H1 (cell line): Measurements from ENCODE around the gene CCNL2. TPM values are rescaled to one million over a fixed set of nuclear protein-coding genes. Genes with fewer than 3 reads are reported as not detected.
A peak's percentile ranks its signal among the peaks of the same experiment; 100 is the strongest.

Experiments used
- CTCF ChIA-PET: fragments of 300-600 bp; sonication (Branson Sonifier 250); formaldehyde crosslinking; loops from one replicate; lab custom pipeline; 2021; ENCODE audit not compliant: partially characterized antibody; lab: Charles Lee
- POLR2A ChIA-PET: fragments of 300-600 bp; sonication (Branson Sonifier 250); formaldehyde crosslinking; loops from one replicate; lab custom pipeline; 2021; ENCODE audit warnings: inconsistent platforms; ENCODE audit not compliant: partially characterized antibody; lab: Charles Lee
- DNase-seq, 2 experiments: peaks; one replicate each; pipeline versions ENCODE4 v3.0.0 to v3.0.0-alpha.2; 2010 to 2022; ENCODE audit warnings: low spot score in 2 of 2, low read depth in 1 of 2, mixed read lengths in 1 of 2
- FAIRE-seq: peaks from 2 replicates; lab custom pipeline; 2011; peaks lifted over from hg19 to GRCh38; lab: Jason Lieb, UNC
- H2AFZ ChIP-seq: 2 replicates; pipeline ENCODE4 v1.8.1; 2012; ENCODE audit warnings: low read length, inconsistent platforms
- H2AK5ac ChIP-seq: 2 replicates; pipeline ENCODE4 v1.6.1; 2013; ENCODE audit warnings: low read depth, low read length
- H2BK120ac ChIP-seq: replicated peaks from 2 replicates; pipeline ENCODE3; 2013; ENCODE audit warnings: low read depth, low read length, inconsistent platforms
- H2BK12ac ChIP-seq: 2 replicates; pipeline ENCODE4 v1.6.1; 2013; ENCODE audit warnings: low read depth, low read length
- H2BK15ac ChIP-seq: 2 replicates; pipeline ENCODE4 v1.6.1; 2013; ENCODE audit warnings: low read length
- H2BK20ac ChIP-seq: 2 replicates; pipeline ENCODE4 v1.6.1; 2013; ENCODE audit warnings: low read length
- H2BK5ac ChIP-seq: 2 replicates; pipeline ENCODE4 v1.6.1; 2013; ENCODE audit warnings: low read depth, low read length
- H3K14ac ChIP-seq: 2 replicates; pipeline ENCODE4 v1.6.1; 2013; ENCODE audit warnings: inconsistent platforms; ENCODE audit not compliant: insufficient read length
- H3K18ac ChIP-seq: 2 replicates; pipeline ENCODE4 v1.6.1; 2013; ENCODE audit warnings: low read length; ENCODE audit errors: extremely low read depth
- H3K23ac ChIP-seq: 2 replicates; pipeline ENCODE4 v1.6.1; 2013; ENCODE audit warnings: inconsistent platforms; ENCODE audit not compliant: insufficient read length
- H3K23me2 ChIP-seq: 2 replicates; pipeline ENCODE4 v1.6.1; 2013; ENCODE audit warnings: low read depth, low read length
- H3K27ac ChIP-seq: 2 replicates; pipeline ENCODE4 v1.6.1; 2011; ENCODE audit warnings: low read depth, low read length, inconsistent platforms
- H3K27me3 ChIP-seq, 4 experiments: replicated peaks in 1 of 4; 1 replicate in 1 of 4; 2 replicates in 3 of 4; pipeline versions ENCODE4 v1.6.1 to v1.8.1; 2011 to 2013; ENCODE audit warnings: low read length in 3 of 4, mild to moderate bottlenecking in 3 of 4, inconsistent platforms in 2 of 4, mixed read lengths in 2 of 4, moderate library complexity in 1 of 4; ENCODE audit not compliant: control insufficient read depth in 3 of 4, insufficient read depth in 3 of 4; ENCODE audit errors: extremely low read depth in 1 of 4
- H3K36me3 ChIP-seq, 4 experiments: 2 replicates each; pipeline versions ENCODE4 v1.6.1 to v1.8.1; 2011 to 2013; ENCODE audit warnings: mild to moderate bottlenecking in 4 of 4, low read length in 3 of 4, moderate library complexity in 2 of 4, control low read depth in 1 of 4, inconsistent platforms in 1 of 4; ENCODE audit not compliant: insufficient read depth in 4 of 4, control insufficient read depth in 2 of 4
- H3K4ac ChIP-seq: replicated peaks from 2 replicates; pipeline ENCODE3; 2013; ENCODE audit warnings: low read length, low read depth, mixed read lengths, inconsistent platforms; ENCODE audit not compliant: insufficient read length
- H3K4me1 ChIP-seq, 4 experiments: replicated peaks in 1 of 4; 1 replicate in 1 of 4; 2 replicates in 3 of 4; pipeline versions ENCODE4 v1.6.1 to v1.8.1; 2011 to 2013; ENCODE audit warnings: low read length in 3 of 4, inconsistent platforms in 2 of 4, mixed read lengths in 1 of 4; ENCODE audit not compliant: insufficient read depth in 4 of 4, control insufficient read depth in 3 of 4
- H3K4me2 ChIP-seq, 2 experiments: 2 replicates each; pipeline versions ENCODE4 v1.6.1 to v1.8.1; 2011 to 2013; ENCODE audit warnings: low read depth in 2 of 2, low read length in 2 of 2, control low read depth in 1 of 2, inconsistent platforms in 1 of 2, mild to moderate bottlenecking in 1 of 2; ENCODE audit not compliant: insufficient read depth in 1 of 2
- H3K4me3 ChIP-seq, 4 experiments: fragments of 200-600, 300-600 bp in 1 of 4; sonication (generic), shearing (Covaris generic), sonication (Bioruptor Twin) in 1 of 4; 2 replicates each; pipeline versions ENCODE4 v1.5.1 to v1.8.1; 2011 to 2016; ENCODE audit warnings: low read length in 4 of 4, low read depth in 3 of 4, control low read depth in 2 of 4, inconsistent platforms in 2 of 4, mild to moderate bottlenecking in 2 of 4, mixed read lengths in 1 of 4, moderate library complexity in 1 of 4; ENCODE audit not compliant: insufficient read depth in 2 of 4; ENCODE audit errors: extremely low read depth in 1 of 4
- H3K56ac ChIP-seq: replicated peaks from 2 replicates; pipeline ENCODE3; 2013; ENCODE audit warnings: low read depth, mild to moderate bottlenecking, mixed read lengths, low read length, inconsistent platforms; ENCODE audit not compliant: insufficient read length
- H3K79me1 ChIP-seq: 2 replicates; pipeline ENCODE4 v1.6.1; 2013; ENCODE audit warnings: low read depth, low read length, control low read depth
- H3K79me2 ChIP-seq, 2 experiments: 2 replicates each; pipeline versions ENCODE4 v1.6.1 to v1.8.1; 2012 to 2013; ENCODE audit warnings: low read length in 2 of 2, mild to moderate bottlenecking in 2 of 2, inconsistent platforms in 1 of 2; ENCODE audit not compliant: insufficient read depth in 2 of 2, control insufficient read depth in 1 of 2
- H3K9ac ChIP-seq, 4 experiments: replicated peaks in 1 of 4; 1 replicate in 1 of 4; 2 replicates in 3 of 4; pipeline versions ENCODE4 v1.6.1 to v1.8.1; 2011 to 2013; ENCODE audit warnings: low read depth in 3 of 4, low read length in 3 of 4, control low read depth in 2 of 4, mild to moderate bottlenecking in 2 of 4, moderate library complexity in 2 of 4, inconsistent platforms in 1 of 4; ENCODE audit errors: extremely low read depth in 1 of 4
- H3K9me3 ChIP-seq, 2 experiments: 2 replicates each; pipeline versions ENCODE4 v1.6.1 to v1.8.1; 2012 to 2013; ENCODE audit warnings: mild to moderate bottlenecking in 2 of 2, moderate library complexity in 2 of 2, control low read depth in 1 of 2, inconsistent platforms in 1 of 2, low read depth in 1 of 2, low read length in 1 of 2, mixed read lengths in 1 of 2; ENCODE audit not compliant: insufficient read depth in 2 of 2
- H4K20me1 ChIP-seq, 2 experiments: replicated peaks in 1 of 2; 2 replicates each; pipeline versions ENCODE3 to v1.8.1; 2011 to 2013; ENCODE audit warnings: inconsistent platforms in 2 of 2, low read length in 2 of 2, mild to moderate bottlenecking in 1 of 2; ENCODE audit not compliant: insufficient read depth in 2 of 2, control insufficient read depth in 1 of 2
- H4K5ac ChIP-seq: 2 replicates; pipeline ENCODE4 v1.6.1; 2013; ENCODE audit warnings: low read length, low read depth, mixed read lengths, inconsistent platforms; ENCODE audit not compliant: insufficient read length
- H4K8ac ChIP-seq: 2 replicates; pipeline ENCODE4 v1.8.0; 2013; ENCODE audit warnings: mild to moderate bottlenecking, moderate library complexity, low read length, inconsistent platforms; ENCODE audit not compliant: insufficient read depth; ENCODE audit errors: extremely low read depth
- H4K91ac ChIP-seq: replicated peaks from 2 replicates; pipeline ENCODE3; 2013; ENCODE audit warnings: low read length, mixed read lengths, inconsistent platforms; ENCODE audit not compliant: insufficient read length
- ATF3 ChIP-seq: IDR thresholded peaks from 2 replicates; pipeline ENCODE4 v1.6.1; 2011; ENCODE audit warnings: low read depth, mild to moderate bottlenecking, low read length; ENCODE audit not compliant: insufficient read depth
- BACH1 ChIP-seq: IDR thresholded peaks from 2 replicates; pipeline ENCODE4 v1.6.1; 2012; ENCODE audit warnings: low read length, improper control_type of control experiment
- CEBPB ChIP-seq: IDR thresholded peaks from 2 replicates; pipeline ENCODE4 v1.6.1; 2012; ENCODE audit warnings: low read depth, low read length
- FOSL1 ChIP-seq: IDR thresholded peaks from 2 replicates; pipeline ENCODE4 v1.6.1; 2011; ENCODE audit warnings: mild to moderate bottlenecking, low read depth, low read length, moderate library complexity; ENCODE audit not compliant: insufficient read depth
- JUN ChIP-seq: IDR thresholded peaks from 2 replicates; pipeline ENCODE4 v1.6.1; 2011; ENCODE audit warnings: low read depth, mild to moderate bottlenecking, improper control_type of control experiment, low read length
- SRF ChIP-seq: IDR thresholded peaks from 2 replicates; pipeline ENCODE4 v1.6.1; 2011; ENCODE audit warnings: mild to moderate bottlenecking, low read depth, low read length, moderate library complexity
- TCF12 ChIP-seq: IDR thresholded peaks from 2 replicates; pipeline ENCODE4 v1.6.1; 2011; ENCODE audit warnings: low read depth, mild to moderate bottlenecking, low read length
- TEAD4 ChIP-seq: IDR thresholded peaks from 2 replicates; pipeline ENCODE4 v1.6.1; 2012; ENCODE audit warnings: low read depth, low read length, inconsistent platforms, mixed read lengths
- WGBS, 2 experiments: shearing (Covaris generic) in 1 of 2; methylation state at CpG; one replicate each; pipeline versions ENCODE4 v1.1.6 to v1.1.7; 2013 to 2015; ENCODE audit warnings: low lambda C conversion rate in 2 of 2, mixed read lengths in 2 of 2, inconsistent platforms in 1 of 2, low coverage in 1 of 2, missing lambda C conversion rate in 1 of 2; ENCODE audit not compliant: insufficient replicate concordance in 2 of 2, insufficient coverage in 1 of 2, insufficient read length in 1 of 2; ENCODE audit errors: extremely low coverage in 1 of 2, missing lambda C conversion rate in 1 of 2; 5-methylcytosine and 5-hydroxymethylcytosine counted together
- polyA plus RNA-seq, 7 experiments: library from polyadenylated mRNA; depleted of rRNA in 3 of 7; stranded (reverse) in 5 of 7; unstranded in 2 of 7; fragments of >200 nt in 5 of 7; fragments of 200-250 nt in 2 of 7; gene quantifications; 1 replicate in 5 of 7; 2 replicates in 1 of 7; 4 replicates in 1 of 7; pipeline versions ENCODE4 v1.2.1 to v1.2.3, GENCODE V29; 2011 to 2013; ENCODE audit warnings: missing spikeins in 2 of 7, mixed read lengths in 2 of 7
- total RNA-seq: library from RNA; stranded (reverse); fragmentation: NEBNext Ultra II Directional; extraction: Animal tissue kit (Norgen Biotek cat#: 25700); gene quantifications from 2 replicates; pipeline ENCODE4 v1.2.1, GENCODE V29; 2021

The CCNL2 gene
- total and polyA plus RNA-seq, 2 of the 8 experiments (the other 6 are each of a cell fraction or from before 2014, with no cell fraction given) = 79.8 to 120 TPM

GRCh38 chr1:1430114-1430982, 31.2 kb upstream of the CCNL2 start:
- peaks cover 0 to 62% (median 47%) of the 10 kb centered on the region in 4 experiments; a peak in 6 of 7 replicates for H3K4me1 ChIP-seq
- H4K5ac ChIP-seq = peak overlapping the region; percentile 61
- no peak for FAIRE-seq
- peak overlapping the region; percentile 90 for H4K8ac ChIP-seq
- ChIA-PET POLR2A (interaction anchor here (0.7 to 22.9 kb wide), 12 partner anchors 8 to 145 kb away, joined by 3 to 515 read pairs (median 3); partner anchors contain the start of genes ANKRD65, CCNL2 and MRPL20), CTCF (interaction anchor here (0.7 to 4.4 kb wide), 9 partner anchors 10 to 236 kb away, joined by 3 to 36 read pairs (median 4); partner anchors contain the start of gene ANKRD65)
- no peaks in the 10 kb centered on the region for H3K27me3 ChIP-seq
- H4K91ac ChIP-seq = peak overlapping the region; percentile 10
- peak overlapping the region; percentile 13; the same call in 1 of the 2 replicates for H2BK12ac ChIP-seq
- peak overlapping the region; percentile 75; the same call in 1 of the 2 replicates for H3K18ac ChIP-seq
- no peak overlapping the region for H2BK20ac ChIP-seq
- H2BK15ac ChIP-seq = no peak overlapping the region
- H2AK5ac ChIP-seq = no peak overlapping the region
- no peak overlapping the region for H3K14ac ChIP-seq
- H4K20me1 ChIP-seq = no peaks in the 10 kb centered on the region
- H3K56ac ChIP-seq = peak overlapping the region; percentile 32
- WGBS, 2 experiments = 64% methylated on average over 23 of the region's 35 CpGs; no CpG with 5 or more reads in 1 of the 2 experiments
- H2BK5ac ChIP-seq = no peak overlapping the region
- no peaks in the 10 kb centered on the region for H3K79me1 ChIP-seq
- 0 out of 2 replicates have a peak overlapping the region, but pooled peaks have one; percentile 19 for H3K27ac ChIP-seq
- DNase-seq = peak in 1 of 2 experiments; percentile 78
- H3K4me2 ChIP-seq = peak overlapping the region; percentile 14 to 41; a peak in 2 of 4 replicates
- peak overlapping the region in 1 of 4 experiments; percentile 26; a peak in 1 of 8 replicates for H3K4me3 ChIP-seq
- no peak overlapping the region for H2AFZ ChIP-seq
- H3K79me2 ChIP-seq = no peaks in the 10 kb centered on the region
- no peaks in the 10 kb centered on the region; a peak in 1 of 8 replicates for H3K36me3 ChIP-seq
- peaks cover 0 to 3% of the 10 kb centered on the region in 2 experiments; a peak in 1 of 4 replicates for H3K9me3 ChIP-seq
- H3K9ac ChIP-seq = no peak overlapping the region; a peak in 1 of 7 replicates
- H2BK120ac ChIP-seq = no peak overlapping the region
- no peak overlapping the region for H3K23ac ChIP-seq
- peak overlapping the region; percentile 57 for H3K4ac ChIP-seq
- H3K23me2 ChIP-seq = peaks cover 18% of the 10 kb centered on the region; the same call in 1 of the 2 replicates
- TF ChIP-seq BACH1 (no peak), CEBPB (no peak), SRF (no peak), FOSL1 (no peak), TCF12 (0 out of 2 replicates have a peak, but pooled peaks have one; percentile 48), TEAD4 (no peak), ATF3 (no peak), JUN (no peak)
